GM21515 (cell line): Measurements from ENCODE around the gene MEGF9.
A peak's percentile ranks its signal among the peaks of the same experiment; 100 is the strongest.

ENCODE experiments used
- ATAC-seq: cut with Tn5 transposase; IDR thresholded peaks from one replicate; pipeline ENCODE4 v1.9.1; 2021; ENCODE audit not compliant: unreplicated experiment

The MEGF9 gene

DNA sequence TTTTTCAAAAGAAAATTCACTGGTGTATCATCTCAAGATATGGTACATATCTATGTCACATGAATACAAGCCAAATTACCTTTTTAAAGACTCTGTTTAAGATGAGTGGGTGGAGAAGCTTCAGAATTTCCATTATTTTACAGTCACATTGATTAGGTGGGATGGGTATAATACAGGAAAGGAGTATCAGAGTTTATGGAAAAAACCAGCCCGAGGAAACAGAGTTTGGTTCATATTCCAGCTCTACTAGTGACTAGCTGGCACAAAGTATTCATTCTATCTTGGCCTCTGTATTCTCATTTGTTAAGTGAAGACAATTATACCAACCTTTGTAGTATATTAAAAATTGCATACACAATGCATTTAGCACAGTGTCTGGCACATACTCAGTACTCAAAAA, 87.8 kb downstream of the MEGF9 start:
- no peak for ATAC-seq

DNA sequence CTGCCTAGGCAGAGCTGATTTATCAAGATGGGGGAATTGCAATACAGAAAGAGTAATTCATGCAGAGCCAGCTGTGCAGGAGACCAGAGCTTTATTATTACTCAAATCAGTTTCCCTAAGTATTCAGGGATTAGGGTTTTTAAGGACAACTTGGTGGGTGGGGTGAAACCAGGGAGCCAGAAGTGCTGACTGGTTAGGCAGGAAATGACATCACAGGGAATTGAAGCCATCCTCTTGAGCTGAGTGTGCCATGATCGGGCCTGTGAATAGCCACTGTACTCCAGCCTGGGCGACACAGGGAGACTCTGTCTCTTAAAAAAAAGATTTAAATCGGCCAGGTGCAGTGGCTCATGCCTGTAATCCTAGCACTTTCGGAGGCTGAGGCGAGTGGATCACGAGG, 89.0 kb downstream of the MEGF9 start:
- ATAC-seq: no peak

DNA sequence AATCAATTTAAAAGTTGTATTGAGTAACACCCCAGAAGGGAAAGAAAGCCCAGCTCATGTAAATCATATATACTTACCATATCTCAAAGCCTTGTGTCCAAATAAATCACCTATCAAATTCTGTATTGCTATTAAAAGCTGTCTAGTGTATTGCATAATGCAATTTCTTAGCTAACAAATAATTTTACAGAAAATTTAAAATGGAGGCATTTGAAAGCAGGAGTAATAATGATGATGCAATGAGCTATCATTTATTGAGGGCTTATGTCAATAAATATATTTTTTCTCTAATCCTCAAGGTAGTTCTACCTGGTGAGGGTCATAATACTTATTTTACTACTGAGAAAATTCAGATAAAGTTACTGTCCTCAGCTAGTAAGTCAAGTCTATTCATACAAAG, 91.5 kb downstream of the MEGF9 start:
- ATAC-seq: no peak

DNA sequence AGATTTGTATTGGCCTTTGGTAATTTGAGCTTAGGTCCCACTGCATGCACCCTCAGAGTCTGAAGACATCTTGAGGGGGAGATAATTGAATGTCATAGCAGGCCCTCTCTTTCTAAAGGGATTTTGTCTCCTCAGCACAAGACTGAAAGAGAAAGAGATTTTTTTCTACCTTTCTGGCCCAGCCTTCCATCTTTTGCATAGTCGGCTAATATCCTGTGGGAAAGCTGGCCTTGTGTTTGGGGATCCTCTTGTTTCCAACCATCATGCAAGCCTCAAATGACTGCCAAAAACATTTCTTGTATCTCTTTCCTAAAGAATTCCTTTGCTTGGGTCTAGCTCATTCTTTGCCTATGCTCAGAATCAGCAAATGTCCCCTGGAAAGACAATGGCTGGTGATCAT, 92.3 kb downstream of the MEGF9 start:
- ATAC-seq: no peak

DNA sequence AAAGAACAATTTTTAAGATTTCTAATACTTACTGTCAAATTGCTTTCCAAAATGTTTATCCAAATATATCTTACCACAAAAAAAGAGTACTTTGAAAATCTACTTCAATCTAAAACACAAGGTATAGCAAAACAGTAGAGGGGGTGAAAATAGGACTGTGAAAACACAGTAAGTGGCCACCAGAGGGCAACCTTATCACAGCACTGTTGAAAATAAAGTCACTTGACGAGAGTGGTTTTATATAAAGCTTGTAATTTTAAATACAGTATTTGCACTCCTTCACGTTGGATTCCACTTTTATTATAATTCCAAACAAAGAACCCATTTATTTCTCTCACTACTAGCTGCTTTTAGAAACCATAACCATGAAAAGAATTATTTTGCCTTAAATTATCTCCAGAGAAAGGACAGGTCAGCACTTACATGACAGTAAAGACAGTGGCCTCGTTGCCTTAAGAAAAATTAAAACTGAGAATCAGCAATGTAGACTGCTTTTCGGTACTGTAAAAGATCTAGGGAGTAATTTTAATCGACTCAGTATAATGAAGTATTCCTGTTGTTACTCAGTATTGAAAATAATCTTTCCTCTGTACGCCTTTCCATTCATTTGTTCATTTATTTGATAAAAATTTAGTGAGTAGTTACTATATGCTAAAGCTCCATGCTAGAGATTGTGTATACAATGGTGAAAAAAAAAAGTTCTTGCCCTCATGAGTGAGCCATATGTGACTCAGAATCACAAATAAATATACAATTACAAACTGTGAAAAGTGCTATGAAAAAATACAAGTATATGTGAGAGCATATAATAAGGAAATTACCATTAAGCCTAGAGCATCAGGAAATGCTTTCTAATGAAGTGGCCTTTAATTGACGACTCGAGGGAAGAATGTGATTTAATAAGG, 94.3 kb downstream of the MEGF9 start:
- ATAC-seq: peak; percentile 70

DNA sequence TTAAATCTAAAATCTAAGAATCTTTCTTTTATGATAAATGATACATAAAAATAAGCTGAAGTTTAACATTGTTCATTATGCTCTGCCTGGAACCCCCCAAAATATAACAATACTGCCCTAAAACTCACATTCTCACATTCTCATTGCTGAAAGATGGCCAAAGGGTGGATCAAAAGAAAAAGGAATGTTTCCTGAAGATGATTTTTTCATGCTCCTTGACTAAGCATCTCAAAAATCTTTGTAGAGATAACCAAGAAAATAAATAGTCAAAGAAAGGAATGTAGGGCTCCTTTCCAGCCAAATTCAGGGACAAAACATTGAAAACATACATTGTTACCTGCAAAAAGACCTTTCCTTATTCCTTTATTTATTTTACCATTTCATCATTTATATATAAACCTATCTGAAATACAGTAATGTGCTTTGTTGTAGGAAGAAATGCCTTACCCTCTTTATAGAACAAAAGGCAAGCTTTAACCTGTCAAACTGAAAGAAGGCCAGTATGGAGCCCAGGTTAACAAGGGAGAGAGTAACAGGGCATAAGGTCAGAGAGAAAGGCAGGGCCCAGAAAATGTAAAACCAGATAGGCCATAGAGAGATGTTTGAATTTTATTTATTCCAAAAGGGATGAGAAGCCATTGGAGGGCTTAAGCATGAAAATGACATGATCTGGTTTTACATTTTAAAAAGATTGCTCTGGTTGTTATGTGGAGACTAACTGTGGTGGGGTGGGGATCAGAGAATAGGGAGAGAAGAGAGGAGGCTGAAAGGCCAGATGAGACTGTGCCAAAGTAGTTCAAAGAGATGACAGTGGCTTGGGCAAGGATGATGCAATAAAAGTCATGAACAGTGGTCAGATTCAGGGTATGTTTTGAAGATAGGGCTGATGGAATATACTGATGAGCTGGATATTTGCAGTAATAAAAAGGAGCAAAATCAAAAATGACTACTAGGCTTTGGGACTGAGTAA, 97.0 kb downstream of the MEGF9 start:
- ATAC-seq: no peak

DNA sequence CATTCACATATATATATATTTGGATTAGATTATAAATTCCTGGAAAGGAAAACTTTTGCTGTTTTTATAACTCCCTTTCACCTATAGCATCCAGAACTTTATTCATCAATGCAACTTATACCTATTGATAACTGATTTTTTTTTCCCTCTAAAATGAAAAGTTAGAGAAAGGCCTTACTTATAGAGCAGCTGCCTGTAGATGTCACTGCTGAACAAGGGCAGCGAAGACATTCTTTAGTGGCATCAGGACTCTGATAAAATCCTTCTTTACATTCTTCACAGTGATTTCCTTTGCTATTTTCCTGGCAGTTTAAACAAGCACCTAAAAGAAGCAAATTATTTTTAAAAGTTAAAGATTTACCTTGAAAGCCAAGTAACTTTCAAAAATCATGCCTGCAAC, 102.1 kb downstream of the MEGF9 start:
- no peak for ATAC-seq

DNA sequence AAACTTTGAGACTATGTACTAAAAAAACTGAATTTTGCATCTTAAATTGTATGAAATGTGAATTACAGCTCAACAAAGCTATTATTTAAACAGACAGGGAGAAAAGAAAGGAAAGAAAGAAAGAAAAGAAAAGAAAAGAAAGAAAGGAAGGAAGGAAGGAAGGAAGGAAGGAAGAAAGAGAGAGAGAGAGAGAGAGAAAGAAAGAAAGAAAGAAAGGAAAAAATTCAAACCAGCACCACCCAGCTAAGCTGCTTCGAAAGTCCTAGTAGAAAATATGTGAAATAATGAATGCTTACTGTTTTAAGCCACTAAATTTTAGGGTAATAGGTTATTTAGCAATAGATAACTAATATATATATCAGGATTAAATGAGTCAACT, 102.6 kb downstream of the MEGF9 start:
- ATAC-seq: no peak

DNA sequence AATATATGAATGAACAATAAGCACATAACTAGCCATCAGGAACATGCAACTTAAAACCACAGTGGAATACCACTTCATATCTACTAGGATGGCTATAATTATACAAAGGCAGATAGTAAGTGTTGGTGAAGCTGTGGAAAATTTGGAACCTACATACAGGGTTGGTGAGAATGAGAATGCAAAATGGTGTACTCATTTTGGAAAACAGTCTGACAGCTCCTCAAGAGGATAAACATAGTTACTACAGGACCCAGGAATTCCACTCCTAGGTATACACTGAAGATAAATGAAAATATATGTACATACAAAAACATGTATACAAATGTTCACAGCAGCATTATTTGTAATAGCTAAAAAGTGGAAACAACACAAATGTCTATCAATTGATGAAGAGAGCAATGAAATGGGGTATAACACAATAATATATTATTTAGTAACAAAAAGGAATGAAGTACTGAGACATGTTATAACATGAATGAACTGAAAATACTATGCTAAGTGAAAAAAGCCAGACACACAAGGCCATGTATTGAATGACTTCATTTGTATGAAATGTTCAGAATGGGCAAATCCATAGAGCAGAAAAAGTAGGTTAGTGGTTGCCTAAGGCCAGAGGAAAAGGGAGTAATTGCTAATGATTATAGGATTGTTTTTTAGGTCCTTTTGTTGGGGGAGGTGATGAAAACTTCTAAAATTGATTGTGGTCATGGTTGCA, 103.1 kb downstream of the MEGF9 start:
- ATAC-seq: no peak

DNA sequence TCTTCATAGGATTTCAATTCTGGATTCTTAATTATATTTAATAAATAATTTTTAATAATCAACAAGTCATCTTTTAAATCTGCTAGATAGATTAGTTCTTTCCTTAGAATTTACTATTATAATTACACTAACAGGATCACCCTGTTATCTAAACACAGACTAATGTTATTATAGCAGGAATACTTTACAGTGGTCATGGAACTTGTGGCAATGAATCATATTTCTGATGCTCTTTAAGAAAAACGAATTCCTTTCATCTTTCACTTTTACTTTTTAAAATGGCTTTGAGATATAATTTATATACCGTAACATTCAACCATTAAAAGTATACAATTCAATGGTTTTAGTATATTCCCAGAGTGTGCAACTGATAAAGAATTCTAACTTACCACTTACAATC, 104.6 kb downstream of the MEGF9 start:
- no peak for ATAC-seq

DNA sequence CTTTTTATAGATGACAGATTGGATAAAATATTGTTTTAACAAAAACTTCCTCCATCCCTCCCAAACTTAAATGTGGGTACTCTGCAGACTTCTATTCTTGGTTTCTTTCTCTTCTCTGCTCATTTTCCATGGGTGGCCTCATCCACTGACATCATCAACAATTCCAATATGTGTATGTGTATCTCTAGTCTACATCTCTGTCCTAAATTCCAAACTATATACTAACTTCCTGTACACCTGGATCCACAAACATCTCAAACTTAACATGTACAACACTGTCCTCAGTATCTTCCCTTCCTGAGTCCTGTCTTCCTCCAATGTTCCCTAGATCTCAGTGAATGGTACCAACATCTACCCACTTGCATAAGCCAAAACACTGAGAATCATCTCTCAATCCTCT, 105.8 kb downstream of the MEGF9 start:
- ATAC-seq: no peak

DNA sequence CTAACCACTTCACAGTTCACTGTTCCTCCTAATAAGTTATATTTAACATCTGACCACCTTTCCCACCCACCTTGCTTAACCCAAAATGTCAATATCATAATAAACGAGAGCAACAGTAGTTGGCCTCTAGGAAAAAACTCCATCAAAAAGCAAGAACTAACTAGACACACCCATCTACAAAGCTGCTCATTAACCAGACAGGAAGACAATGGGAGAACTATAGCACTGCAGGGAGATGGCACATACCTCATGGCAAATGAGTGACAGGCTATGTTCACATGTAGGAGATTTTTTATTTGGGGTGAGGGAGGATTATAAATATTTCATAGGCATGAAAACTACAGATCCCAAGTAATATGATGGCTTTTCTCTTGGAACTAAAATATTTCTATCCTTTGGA, 110.7 kb downstream of the MEGF9 start:
- no peak for ATAC-seq

DNA sequence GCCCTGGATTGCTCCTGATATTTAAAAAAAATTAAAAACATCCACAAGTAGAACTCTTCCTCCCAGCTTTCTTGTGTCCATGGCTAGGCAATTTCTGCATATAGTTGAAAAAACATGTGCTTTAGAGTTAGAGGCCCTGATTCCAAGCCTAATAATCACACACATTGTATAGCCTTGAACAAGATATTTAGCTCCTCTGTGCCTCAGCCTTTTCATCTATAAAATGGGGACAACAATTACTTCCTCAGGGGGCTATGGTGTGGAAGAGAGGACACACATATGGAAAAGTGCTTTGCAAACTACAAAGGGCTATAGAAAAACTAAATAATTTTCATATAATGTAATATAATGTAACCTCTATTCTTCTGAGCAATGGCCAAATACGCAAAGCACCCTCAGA, 111.3 kb downstream of the MEGF9 start:
- ATAC-seq: no peak

DNA sequence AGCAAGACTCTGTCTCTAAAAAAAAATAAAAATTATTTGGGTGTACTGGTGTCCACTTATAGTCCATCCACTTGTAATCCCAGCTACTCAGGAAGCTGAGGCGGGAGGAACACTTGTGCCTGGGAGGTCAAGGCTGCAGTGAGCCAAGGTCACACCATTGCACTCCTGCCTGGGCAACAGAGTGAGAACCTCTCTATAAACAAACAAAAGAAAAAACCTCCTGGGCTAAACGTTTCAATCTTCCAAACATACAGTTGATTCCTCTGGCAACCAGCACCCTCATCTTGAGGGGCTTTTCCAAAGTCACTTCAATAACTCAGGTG, 120.4 kb downstream of the MEGF9 start:
- ATAC-seq: no peak

DNA sequence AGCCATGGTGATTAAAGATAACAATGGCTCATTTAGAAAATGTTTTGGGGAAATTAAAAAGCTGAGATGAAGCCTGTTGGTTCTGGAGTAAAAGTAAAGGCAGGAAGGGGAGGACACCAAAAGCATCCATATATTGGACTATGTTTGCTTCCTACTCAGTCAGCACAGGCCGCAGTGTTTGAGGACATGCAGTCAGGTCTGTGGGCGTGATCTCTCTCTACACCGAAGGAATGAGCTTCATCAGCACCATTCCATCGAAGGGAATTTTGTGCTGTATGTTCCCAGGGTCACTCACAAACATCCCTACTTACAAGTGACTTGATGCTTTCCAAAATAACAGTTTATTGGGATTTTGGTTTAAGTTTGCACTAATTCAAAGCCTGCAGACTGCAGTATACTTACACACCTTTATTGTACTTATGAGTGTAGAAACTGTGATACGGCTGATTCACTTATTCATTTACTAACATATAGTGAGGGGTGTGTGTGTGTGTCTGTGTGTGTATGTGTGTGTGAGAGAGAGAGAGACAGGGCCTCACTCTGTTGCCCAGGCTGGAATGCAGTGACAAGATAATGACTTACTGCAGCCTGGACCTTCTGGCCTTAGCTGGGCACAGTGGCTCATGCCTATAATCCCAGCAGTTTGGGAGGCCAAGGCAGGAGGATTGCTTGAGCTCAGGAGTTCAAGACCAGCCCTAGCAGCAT, 120.9 kb downstream of the MEGF9 start:
- no peak for ATAC-seq

DNA sequence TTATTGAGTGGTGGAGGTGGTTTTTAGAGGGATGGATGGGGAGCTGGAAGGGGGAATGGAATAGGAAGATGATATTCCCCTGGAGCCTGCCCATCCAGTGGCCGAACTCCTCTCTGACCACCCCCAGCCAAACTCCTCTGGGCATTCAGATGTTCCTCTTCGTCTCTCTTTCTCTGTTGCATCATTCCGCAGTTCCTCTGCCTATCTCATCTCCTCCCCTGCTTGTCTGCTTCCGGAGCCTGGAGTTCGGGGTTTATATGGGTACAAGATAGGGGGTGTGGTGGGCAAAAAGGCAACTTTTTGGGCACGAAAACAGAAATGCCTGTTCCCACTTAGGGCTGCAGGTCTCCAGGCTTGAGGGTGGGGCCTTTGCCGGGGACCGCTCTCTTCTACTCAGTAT, 122.1 kb downstream of the MEGF9 start:
- no peak for ATAC-seq

DNA sequence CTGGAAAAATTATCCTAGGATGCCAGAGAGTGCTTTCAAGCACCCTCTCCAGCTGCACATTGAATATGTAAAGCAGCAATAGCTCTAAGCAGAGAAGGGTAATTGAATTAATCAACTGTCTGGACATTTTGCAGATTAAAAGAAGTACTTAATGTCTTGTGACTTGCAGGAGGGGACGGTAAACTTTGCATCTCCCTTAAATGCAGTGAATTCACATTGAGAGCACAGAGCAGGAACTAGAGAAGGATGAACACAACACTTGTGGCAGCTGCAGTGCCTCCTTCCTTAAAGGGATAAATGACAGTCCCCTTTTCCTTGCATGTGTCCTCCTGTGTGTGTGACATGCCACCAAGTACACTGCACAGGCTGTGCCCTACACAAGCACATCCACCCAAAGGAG, 126.9 kb downstream of the MEGF9 start:
- no peak for ATAC-seq

DNA sequence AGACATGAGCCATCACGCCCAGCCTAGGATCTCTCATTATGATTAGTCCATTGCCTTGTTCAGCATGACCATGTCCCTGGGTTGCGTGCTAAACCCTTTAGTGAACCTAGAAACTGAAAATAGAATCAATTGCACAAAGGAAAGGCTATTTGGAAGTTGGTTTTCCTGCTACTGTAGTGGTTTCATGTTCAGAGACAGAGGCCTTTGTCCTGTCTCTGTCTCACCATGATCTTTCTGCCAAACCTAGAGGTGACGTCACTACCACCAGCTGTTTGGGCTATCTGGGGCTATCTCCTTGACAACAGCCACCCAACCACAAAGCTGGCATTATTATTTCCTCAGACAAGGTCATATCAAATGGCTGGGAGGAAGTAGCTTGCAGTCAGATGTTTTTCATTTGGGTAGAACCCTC, 130.3 kb downstream of the MEGF9 start:
- ATAC-seq: no peak

DNA sequence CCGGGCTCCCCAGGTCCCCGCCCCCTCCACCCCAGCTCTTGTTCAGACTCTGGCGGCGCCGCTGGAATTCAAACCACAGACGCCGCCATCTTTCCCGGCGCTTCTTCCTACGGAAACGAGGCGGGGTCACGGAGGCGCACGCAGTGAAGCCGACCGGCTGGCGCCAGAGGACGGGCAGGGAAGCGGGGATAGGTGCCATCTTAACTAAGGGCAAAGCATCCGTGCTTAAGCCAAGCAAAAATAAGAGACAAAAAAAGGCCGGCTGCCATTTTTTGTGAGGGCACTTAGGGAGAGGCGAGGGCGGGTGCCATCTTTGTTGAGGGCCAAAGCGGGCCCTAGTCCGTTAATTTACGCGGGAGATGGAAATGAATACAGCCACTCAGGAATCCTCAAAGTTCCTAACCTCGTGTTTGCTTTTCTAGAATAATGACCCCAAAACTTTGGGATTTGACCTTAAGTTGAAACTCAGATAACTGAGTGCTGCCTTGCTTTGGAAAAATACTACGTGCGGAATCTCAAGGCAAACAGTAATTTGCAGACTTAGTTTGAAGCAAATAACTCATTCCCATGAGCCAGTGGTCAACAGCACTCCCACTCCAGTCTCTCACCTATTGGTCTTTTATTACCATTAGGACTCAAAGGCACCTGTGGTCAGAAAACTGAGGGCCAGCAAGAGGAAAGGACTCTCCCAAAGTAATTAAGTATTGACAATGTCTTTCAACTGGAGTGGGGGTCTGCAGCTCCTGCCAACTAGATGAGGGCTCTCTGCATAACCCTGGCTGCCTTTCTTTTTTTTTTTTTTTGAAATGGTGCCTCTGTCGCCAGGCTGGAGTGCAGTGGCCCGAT, 134.0 kb downstream of the MEGF9 start, which contains the start of gene CDK5RAP2:
Gene CDK5RAP2, minus strand, starts transcription at position 117 of the 846 bp plus-strand sequence. CDS start 189 bp downstream, outside the sequence.
- ATAC-seq: peak; percentile 98
